ENCODE measurements around the gene CCDC154. TPM values are rescaled to one million over a fixed set of nuclear protein-coding genes. Genes with fewer than 3 reads are reported as not detected.

CCDC154 gene
- total and polyA plus RNA-seq, 4 donors = 0.63 to 4.5 (median 1.4) TPM

DNA sequence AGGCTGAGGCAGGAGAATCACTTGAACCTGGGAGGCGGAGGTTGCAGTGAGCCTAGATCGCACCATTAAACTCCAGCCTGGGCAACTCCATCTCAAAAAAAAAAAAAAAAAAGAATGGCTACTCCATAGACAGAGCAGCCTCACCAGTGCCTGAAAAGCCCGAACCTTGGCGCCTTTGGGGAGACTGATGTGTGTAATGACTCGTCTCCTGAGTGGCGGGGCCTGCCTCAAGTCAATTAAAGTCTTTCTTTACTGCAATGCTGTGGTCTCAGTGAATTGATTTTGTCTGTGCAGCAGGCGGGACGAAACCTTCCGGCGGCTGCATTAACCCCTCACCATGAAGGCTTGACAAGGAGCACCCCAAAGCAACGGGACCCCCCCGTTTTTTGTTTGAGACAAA is 20.3 kb downstream of the CCDC154 start:
- no peak overlapping the region for H3K4me3 ChIP-seq
- no peak overlapping the region for H3K27ac ChIP-seq (ENCODE audit: low read depth in 1 of 2, low read length in 1 of 2)
- H3K36me3 ChIP-seq (ENCODE audit: control insufficient read depth in 4 of 4, insufficient read depth in 4 of 4, low read length in 4 of 4) = no peaks in the 10 kb centered on the region
- H3K27me3 ChIP-seq (ENCODE audit: control insufficient read depth in 3 of 3, insufficient read depth in 3 of 3, low read length in 2 of 3) = no peaks in the 10 kb centered on the region
- H3K9ac ChIP-seq (ENCODE audit: insufficient read depth in 1 of 2, low read length in 2 of 2) = no peak overlapping the region
- DNase-seq = no peak
- no peaks in the 10 kb centered on the region for H3K9me3 ChIP-seq (ENCODE audit: control insufficient read depth in 4 of 4, insufficient read depth in 3 of 4, low read length in 3 of 4)
- no peak for ATAC-seq (ENCODE audit: insufficient read depth, low FRiP score)
- WGBS, 2 donors = 95 to 97% methylated on average over 12 of the region's 12 CpGs
- TF ChIP-seq, protein P1, sequence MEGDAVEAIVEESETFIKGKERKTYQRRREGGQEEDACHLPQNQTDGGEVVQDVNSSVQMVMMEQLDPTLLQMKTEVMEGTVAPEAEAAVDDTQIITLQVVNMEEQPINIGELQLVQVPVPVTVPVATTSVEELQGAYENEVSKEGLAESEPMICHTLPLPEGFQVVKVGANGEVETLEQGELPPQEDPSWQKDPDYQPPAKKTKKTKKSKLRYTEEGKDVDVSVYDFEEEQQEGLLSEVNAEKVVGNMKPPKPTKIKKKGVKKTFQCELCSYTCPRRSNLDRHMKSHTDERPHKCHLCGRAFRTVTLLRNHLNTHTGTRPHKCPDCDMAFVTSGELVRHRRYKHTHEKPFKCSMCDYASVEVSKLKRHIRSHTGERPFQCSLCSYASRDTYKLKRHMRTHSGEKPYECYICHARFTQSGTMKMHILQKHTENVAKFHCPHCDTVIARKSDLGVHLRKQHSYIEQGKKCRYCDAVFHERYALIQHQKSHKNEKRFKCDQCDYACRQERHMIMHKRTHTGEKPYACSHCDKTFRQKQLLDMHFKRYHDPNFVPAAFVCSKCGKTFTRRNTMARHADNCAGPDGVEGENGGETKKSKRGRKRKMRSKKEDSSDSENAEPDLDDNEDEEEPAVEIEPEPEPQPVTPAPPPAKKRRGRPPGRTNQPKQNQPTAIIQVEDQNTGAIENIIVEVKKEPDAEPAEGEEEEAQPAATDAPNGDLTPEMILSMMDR (IDR thresholded peaks at IDR 0.05; ENCODE audit: control extremely low read depth, extremely low read depth) = no peak
- peaks cover 0 to 16% (median 3%) of the 10 kb centered on the region in 5 donors for H3K4me1 ChIP-seq (ENCODE audit: control insufficient read depth in 5 of 5, insufficient read depth in 5 of 5, low read length in 5 of 5)

DNA sequence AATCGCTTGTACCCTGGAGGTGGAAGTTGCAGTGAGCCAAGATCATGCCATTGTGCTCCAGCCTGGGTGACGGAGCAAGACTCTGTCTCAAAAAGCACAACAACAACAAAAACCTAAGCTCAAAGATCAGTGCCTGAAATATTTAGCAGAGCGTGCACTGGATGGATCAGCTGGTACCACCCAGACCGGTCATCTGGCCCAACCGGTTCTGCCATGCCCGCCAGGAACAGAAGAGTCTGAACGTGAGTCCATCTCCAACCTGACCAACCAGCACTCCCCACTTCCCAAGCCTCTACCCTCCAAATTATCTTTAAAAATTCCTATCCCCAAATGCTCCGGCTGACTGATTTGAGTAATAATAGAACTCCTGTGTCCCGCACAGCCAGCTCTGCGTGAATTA is 22.3 kb downstream of the CCDC154 start:
- DNase-seq (no peak), ATAC-seq (ENCODE audit: insufficient read depth, low FRiP score) (no peak)
- H3K27ac ChIP-seq (ENCODE audit: low read depth in 1 of 2, low read length in 1 of 2) = no peak overlapping the region

DNA sequence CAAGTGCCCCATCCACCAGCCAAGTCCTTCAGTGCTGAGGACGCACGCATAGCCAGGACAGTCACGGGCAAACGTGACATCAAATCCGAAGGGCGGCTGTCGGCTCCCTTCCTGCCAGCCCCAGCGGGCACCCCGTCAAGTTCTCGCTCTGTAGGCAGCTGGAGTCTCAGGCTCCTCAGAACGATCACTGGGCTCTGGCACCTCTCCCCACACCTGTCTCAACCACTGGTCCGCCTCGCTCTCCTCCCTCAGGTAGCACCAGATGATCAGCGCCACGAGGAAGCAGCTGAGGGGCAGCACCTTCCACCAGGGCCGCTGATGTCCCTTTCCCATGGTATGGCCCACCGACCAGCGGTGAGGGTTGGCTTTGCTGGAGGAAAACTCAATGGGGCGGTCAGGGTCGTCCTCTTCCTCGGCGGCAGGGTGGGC is 24.2 kb downstream of the CCDC154 start:
- Histone ChIP-seq H3K4me3 (peak overlapping the region; percentile 95), H3K27me3 (ENCODE audit: control insufficient read depth in 3 of 3, insufficient read depth in 3 of 3, low read length in 2 of 3) (no peaks in the 10 kb centered on the region), H3K9me3 (ENCODE audit: control insufficient read depth in 4 of 4, insufficient read depth in 3 of 4, low read length in 3 of 4) (no peaks in the 10 kb centered on the region), H3K9ac (ENCODE audit: insufficient read depth in 1 of 2, low read length in 2 of 2) (peak overlapping the region; percentile 17 to 18), H3K27ac (ENCODE audit: low read depth in 1 of 2, low read length in 1 of 2) (peak overlapping the region; percentile 75 to 92), H3K4me1 (ENCODE audit: control insufficient read depth in 5 of 5, insufficient read depth in 5 of 5, low read length in 5 of 5) (peaks cover 0 to 13% (median 3%) of the 10 kb centered on the region in 5 donors), H3K36me3 (ENCODE audit: control insufficient read depth in 4 of 4, insufficient read depth in 4 of 4, low read length in 4 of 4) (no peaks in the 10 kb centered on the region)
- TF ChIP-seq, protein P1 (IDR thresholded peaks at IDR 0.05; ENCODE audit: control extremely low read depth, extremely low read depth) = no peak
- WGBS, 2 donors = 2 to 5% methylated on average over 19 to 22 of the region's 22 CpGs
- DNase-seq (no peak), ATAC-seq (ENCODE audit: insufficient read depth, low FRiP score) (no peak)

More for the DNA sequence above, 22.3 kb downstream of the CCDC154 start:
- no peak overlapping the region for H3K4me3 ChIP-seq
- TF ChIP-seq, protein P1 (IDR thresholded peaks at IDR 0.05; ENCODE audit: control extremely low read depth, extremely low read depth) = no peak
- H3K9ac ChIP-seq (ENCODE audit: insufficient read depth in 1 of 2, low read length in 2 of 2) = no peak overlapping the region
- no peaks in the 10 kb centered on the region for H3K9me3 ChIP-seq (ENCODE audit: control insufficient read depth in 4 of 4, insufficient read depth in 3 of 4, low read length in 3 of 4)
- H3K4me1 ChIP-seq (ENCODE audit: control insufficient read depth in 5 of 5, insufficient read depth in 5 of 5, low read length in 5 of 5) = peaks cover 0 to 13% (median 3%) of the 10 kb centered on the region in 5 donors
- 83% methylated on average over 10 of the region's 10 CpGs for WGBS, 2 donors
- H3K36me3 ChIP-seq (ENCODE audit: control insufficient read depth in 4 of 4, insufficient read depth in 4 of 4, low read length in 4 of 4) = no peaks in the 10 kb centered on the region
- no peaks in the 10 kb centered on the region for H3K27me3 ChIP-seq (ENCODE audit: control insufficient read depth in 3 of 3, insufficient read depth in 3 of 3, low read length in 2 of 3)

DNA sequence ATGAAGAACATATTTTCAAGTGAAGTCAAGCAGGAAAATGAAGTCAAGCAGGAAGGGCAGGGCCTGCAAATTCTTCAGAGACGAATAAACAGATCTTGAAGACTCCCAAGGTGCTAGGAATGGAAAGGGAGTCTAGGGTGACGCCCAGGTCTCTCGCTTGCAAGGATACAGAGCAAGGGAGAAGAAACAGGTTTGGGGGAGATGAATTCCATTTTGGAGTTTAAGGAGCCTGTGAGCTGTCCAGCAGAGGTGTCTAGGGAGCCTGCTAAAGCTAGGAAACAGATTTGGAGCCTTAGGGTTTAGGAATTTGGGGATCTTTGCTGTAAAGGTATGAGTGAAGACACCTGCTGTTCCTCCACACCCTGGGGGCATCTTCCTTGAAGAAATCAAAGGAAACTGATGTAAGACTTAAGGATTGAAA is 27.8 kb downstream of the CCDC154 start:
- H3K27me3 ChIP-seq (ENCODE audit: control insufficient read depth in 3 of 3, insufficient read depth in 3 of 3, low read length in 2 of 3) = no peaks in the 10 kb centered on the region
- no peak overlapping the region for H3K4me3 ChIP-seq
- WGBS, 2 donors = 62 to 92% methylated on average over 3 of the region's 3 CpGs
- H3K36me3 ChIP-seq (ENCODE audit: control insufficient read depth in 4 of 4, insufficient read depth in 4 of 4, low read length in 4 of 4) = peaks cover 0 to 6% (median 0%) of the 10 kb centered on the region in 4 donors
- TF ChIP-seq, protein P1 (IDR thresholded peaks at IDR 0.05; ENCODE audit: control extremely low read depth, extremely low read depth) = no peak
- H3K9me3 ChIP-seq (ENCODE audit: control insufficient read depth in 4 of 4, insufficient read depth in 3 of 4, low read length in 3 of 4) = no peaks in the 10 kb centered on the region
- DNase-seq (no peak), ATAC-seq (ENCODE audit: insufficient read depth, low FRiP score) (no peak)
- peaks cover 0 to 23% (median 7%) of the 10 kb centered on the region in 5 donors for H3K4me1 ChIP-seq (ENCODE audit: control insufficient read depth in 5 of 5, insufficient read depth in 5 of 5, low read length in 5 of 5)
- no peak overlapping the region for H3K9ac ChIP-seq (ENCODE audit: insufficient read depth in 1 of 2, low read length in 2 of 2)
- H3K27ac ChIP-seq (ENCODE audit: low read depth in 1 of 2, low read length in 1 of 2) = peak overlapping the region in 1 of 2 donors; percentile 48

All from lung (tissue), 12 donors.